ENCODE measurements around the gene TDRD3.

Gene TDRD3

DNA sequence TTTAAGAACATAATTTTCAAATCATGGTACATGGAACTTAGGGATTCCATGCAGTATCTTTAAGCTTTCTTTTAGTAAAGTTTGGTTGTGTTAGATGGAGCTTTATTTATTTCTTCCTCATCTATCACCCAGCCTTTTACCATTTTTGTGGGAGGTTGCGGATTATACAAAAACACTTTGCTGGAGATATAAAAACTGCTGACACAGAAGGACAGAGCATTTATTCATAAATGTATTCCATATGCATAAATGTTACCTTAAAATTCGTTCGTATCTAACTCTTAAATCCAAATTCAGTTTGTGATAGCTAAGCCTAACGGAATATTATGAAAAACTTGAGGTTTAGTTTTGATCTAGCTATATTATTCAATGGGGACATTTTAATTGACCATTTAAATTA lies 143.3 kb downstream of the TDRD3 start:
- no peak overlapping the region for H3K4me3 ChIP-seq (ENCODE audit: low read depth in 1 of 2, low read length in 1 of 2)
- H3K4me1 ChIP-seq (ENCODE audit: control insufficient read depth in 1 of 2, insufficient read depth in 1 of 2, low read depth in 1 of 2, low read length in 1 of 2) = no peaks in the 10 kb centered on the region
- H3K9me3 ChIP-seq = no peaks in the 10 kb centered on the region
- no peaks in the 10 kb centered on the region for H3K36me3 ChIP-seq
- no peaks in the 10 kb centered on the region for H3K27me3 ChIP-seq
- no peak overlapping the region for H3K27ac ChIP-seq
- TF ChIP-seq, protein P1, sequence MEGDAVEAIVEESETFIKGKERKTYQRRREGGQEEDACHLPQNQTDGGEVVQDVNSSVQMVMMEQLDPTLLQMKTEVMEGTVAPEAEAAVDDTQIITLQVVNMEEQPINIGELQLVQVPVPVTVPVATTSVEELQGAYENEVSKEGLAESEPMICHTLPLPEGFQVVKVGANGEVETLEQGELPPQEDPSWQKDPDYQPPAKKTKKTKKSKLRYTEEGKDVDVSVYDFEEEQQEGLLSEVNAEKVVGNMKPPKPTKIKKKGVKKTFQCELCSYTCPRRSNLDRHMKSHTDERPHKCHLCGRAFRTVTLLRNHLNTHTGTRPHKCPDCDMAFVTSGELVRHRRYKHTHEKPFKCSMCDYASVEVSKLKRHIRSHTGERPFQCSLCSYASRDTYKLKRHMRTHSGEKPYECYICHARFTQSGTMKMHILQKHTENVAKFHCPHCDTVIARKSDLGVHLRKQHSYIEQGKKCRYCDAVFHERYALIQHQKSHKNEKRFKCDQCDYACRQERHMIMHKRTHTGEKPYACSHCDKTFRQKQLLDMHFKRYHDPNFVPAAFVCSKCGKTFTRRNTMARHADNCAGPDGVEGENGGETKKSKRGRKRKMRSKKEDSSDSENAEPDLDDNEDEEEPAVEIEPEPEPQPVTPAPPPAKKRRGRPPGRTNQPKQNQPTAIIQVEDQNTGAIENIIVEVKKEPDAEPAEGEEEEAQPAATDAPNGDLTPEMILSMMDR (IDR thresholded peaks at IDR 0.05) = no peak

DNA sequence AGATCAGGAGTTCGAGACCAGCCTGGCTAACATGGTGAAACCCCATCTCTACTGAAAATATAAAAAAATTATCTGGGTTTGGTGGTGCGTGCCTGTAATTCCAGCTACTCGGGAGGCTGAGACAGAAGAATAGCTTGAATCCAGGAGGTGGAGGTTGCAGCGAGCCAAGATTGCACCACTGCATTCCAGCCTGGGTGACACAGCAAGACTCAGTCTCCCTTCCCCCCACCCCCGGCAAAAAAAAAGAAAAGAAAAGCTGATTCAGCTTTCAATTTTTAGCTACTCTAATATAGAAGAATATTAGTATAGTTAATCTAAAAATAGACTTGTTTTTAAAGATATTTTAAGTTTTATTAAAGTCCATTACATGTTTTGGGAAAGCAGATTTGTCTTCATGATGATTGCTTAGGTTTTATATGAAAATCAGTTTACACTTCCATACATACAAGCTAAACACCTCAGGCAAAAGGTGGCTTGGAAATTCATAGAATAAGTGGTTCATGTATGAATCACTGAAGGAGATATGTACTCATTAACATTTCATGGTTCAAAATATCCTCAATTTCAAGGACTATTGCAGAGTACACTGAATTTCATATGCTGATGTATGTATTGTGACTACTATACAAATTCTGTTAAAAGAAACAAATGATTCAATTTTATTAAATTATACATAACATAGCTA lies 165.2 kb downstream of the TDRD3 start:
- no peaks in the 10 kb centered on the region for H3K9me3 ChIP-seq
- TF ChIP-seq, protein P1 (IDR thresholded peaks at IDR 0.05) = no peak
- no peaks in the 10 kb centered on the region for H3K27me3 ChIP-seq
- no peaks in the 10 kb centered on the region for H3K4me1 ChIP-seq (ENCODE audit: control insufficient read depth in 1 of 2, insufficient read depth in 1 of 2, low read depth in 1 of 2, low read length in 1 of 2)
- no peaks in the 10 kb centered on the region for H3K36me3 ChIP-seq
- H3K4me3 ChIP-seq (ENCODE audit: low read depth in 1 of 2, low read length in 1 of 2) = no peak overlapping the region
- no peak overlapping the region for H3K27ac ChIP-seq

DNA sequence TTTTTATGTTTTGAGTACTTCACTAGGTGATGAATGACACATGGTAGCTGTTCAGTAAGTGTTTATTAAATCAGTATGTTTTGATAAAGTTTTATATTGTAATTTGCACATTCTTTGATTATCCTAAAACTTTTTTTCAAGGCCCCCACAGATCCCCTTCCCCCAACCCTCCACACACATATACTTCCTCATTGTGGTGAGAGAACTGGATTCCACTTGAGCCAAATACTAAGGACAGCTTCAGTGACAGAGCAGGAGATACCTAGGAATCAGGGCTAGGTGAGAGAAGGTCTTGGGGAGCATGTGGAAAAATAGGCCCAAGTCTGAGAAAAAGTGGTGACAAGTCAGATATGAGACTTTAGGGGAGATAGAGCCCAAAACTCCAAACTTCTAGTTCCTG lies 174.6 kb downstream of the TDRD3 start:
- TF ChIP-seq, protein P1 (IDR thresholded peaks at IDR 0.05) = no peak

DNA sequence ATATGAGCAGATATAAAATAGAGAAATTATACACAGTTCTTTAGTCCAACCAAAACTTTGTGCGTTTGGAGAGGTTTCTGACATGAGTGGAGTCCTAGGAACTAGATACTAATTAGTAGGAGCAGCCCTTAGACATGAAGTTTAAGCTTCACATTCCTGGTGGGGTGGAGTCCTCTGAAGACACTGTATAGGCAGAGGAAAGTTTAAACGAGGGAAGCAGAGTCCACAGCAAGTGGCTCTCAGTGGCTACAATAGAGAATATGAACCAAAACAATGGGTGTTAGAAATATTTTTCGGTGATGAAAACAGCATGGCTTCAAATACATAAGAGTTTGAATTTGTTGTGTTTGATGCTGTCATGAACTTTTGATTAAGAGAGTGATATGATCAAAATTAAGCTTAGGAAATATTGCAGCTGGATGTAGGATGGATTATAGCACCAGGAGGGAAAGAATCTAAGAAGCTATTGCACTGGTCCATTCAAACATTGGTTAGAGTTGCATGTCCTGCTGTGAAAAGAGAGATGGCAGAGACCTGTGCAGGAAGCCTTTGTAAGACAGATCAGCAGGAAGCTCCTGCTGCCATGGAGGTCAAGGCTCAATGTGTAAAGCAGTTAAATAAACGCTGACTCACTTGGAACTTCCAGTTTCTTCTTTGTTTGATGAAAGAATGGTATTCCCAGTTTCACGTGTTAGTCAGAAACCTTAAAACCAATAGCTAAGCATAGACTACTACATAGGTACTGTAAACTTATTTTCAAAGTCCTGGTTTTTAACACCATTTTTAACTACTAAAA lies 175.2 kb downstream of the TDRD3 start:
- TF ChIP-seq, protein P1 (IDR thresholded peaks at IDR 0.05) = no peak
- H3K27me3 ChIP-seq = no peaks in the 10 kb centered on the region
- H3K27ac ChIP-seq = no peak overlapping the region
- no peaks in the 10 kb centered on the region for H3K9me3 ChIP-seq
- no peaks in the 10 kb centered on the region for H3K4me1 ChIP-seq (ENCODE audit: control insufficient read depth in 1 of 2, insufficient read depth in 1 of 2, low read depth in 1 of 2, low read length in 1 of 2)
- H3K36me3 ChIP-seq = peaks cover 3% of the 10 kb centered on the region
- no peak overlapping the region for H3K4me3 ChIP-seq (ENCODE audit: low read depth in 1 of 2, low read length in 1 of 2)

More for the DNA sequence above, 174.6 kb downstream of the TDRD3 start:
- no peaks in the 10 kb centered on the region for H3K9me3 ChIP-seq
- no peaks in the 10 kb centered on the region for H3K27me3 ChIP-seq
- H3K27ac ChIP-seq = no peak overlapping the region
- no peak overlapping the region for H3K4me3 ChIP-seq (ENCODE audit: low read depth in 1 of 2, low read length in 1 of 2)
- no peaks in the 10 kb centered on the region for H3K4me1 ChIP-seq (ENCODE audit: control insufficient read depth in 1 of 2, insufficient read depth in 1 of 2, low read depth in 1 of 2, low read length in 1 of 2)
- peaks cover 3% of the 10 kb centered on the region for H3K36me3 ChIP-seq

DNA sequence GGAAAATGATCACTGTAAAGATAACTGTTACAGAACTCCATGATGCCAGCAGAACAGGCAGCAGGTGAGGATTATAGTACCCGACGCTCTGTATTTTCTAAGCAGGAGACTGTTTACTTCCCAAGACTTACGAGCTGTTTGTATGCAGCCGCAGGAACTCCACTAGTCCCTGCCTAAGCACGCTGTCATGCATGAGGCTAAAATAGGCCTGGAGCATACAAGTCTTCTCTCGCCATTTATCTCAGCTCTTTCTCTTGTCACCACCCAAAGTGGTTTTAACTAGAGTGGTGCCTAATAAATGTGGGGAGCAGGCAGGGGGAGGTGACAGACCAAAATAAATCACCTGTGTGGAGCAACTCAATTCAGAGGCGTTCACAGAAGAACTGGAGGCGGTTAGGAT lies 175.8 kb downstream of the TDRD3 start:
- peaks cover 3% of the 10 kb centered on the region for H3K36me3 ChIP-seq
- TF ChIP-seq, protein P1 (IDR thresholded peaks at IDR 0.05) = no peak

More for the DNA sequence above, 175.8 kb downstream of the TDRD3 start:
- no peak overlapping the region for H3K27ac ChIP-seq
- no peaks in the 10 kb centered on the region for H3K4me1 ChIP-seq (ENCODE audit: control insufficient read depth in 1 of 2, insufficient read depth in 1 of 2, low read depth in 1 of 2, low read length in 1 of 2)
- no peaks in the 10 kb centered on the region for H3K9me3 ChIP-seq
- H3K27me3 ChIP-seq = no peaks in the 10 kb centered on the region
- H3K4me3 ChIP-seq (ENCODE audit: low read depth in 1 of 2, low read length in 1 of 2) = no peak overlapping the region

Measured in neutrophil (primary cell).